ENCODE measurements around the gene FMNL1. TPM values are rescaled to one million over a fixed set of nuclear protein-coding genes. Genes with fewer than 3 reads are reported as not detected.

The FMNL1 gene
- total and polyA plus RNA-seq, 12 donors, result 0.72 to 31.9 (median 13.8) TPM

GRCh38 chr17:45246338-45246737, 24.7 kb downstream of the FMNL1 start:
- H3K27ac ChIP-seq, result no peak overlapping the region
- no peak for TF ChIP-seq POLR2A (IDR thresholded peaks at IDR 0.05)
- TF ChIP-seq, protein P1, sequence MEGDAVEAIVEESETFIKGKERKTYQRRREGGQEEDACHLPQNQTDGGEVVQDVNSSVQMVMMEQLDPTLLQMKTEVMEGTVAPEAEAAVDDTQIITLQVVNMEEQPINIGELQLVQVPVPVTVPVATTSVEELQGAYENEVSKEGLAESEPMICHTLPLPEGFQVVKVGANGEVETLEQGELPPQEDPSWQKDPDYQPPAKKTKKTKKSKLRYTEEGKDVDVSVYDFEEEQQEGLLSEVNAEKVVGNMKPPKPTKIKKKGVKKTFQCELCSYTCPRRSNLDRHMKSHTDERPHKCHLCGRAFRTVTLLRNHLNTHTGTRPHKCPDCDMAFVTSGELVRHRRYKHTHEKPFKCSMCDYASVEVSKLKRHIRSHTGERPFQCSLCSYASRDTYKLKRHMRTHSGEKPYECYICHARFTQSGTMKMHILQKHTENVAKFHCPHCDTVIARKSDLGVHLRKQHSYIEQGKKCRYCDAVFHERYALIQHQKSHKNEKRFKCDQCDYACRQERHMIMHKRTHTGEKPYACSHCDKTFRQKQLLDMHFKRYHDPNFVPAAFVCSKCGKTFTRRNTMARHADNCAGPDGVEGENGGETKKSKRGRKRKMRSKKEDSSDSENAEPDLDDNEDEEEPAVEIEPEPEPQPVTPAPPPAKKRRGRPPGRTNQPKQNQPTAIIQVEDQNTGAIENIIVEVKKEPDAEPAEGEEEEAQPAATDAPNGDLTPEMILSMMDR (IDR thresholded peaks at IDR 0.05), result no peak
- peaks cover 17 to 19% of the 10 kb centered on the region in 2 donors for H3K4me1 ChIP-seq (replicated peaks in 1 of 2)
- intact Hi-C loops (cut with DNase I), result no loop called here
- H3K36me3 ChIP-seq (replicated peaks in 1 of 2), result no peaks in the 10 kb centered on the region
- no peak overlapping the region for H3K4me3 ChIP-seq
- WGBS, 4 donors, result 55 to 70% (median 59%) methylated on average over 8 of the region's 8 CpGs
- H3K27me3 ChIP-seq, result no peaks in the 10 kb centered on the region
- DNase-seq, result no peak
- H3K9me3 ChIP-seq (replicated peaks in 1 of 3), result no peaks in the 10 kb centered on the region

- no peaks in the 10 kb centered on the region for H3K27me3 ChIP-seq
- peak overlapping the region in 2 of 4 donors; percentile 33 to 56 for H3K4me3 ChIP-seq
- H3K9me3 ChIP-seq (replicated peaks in 1 of 3), result no peaks in the 10 kb centered on the region
- 0 to 12% (median 6%) methylated on average over 3 to 33 of the region's 33 CpGs for WGBS, 4 donors
- TF ChIP-seq, protein P1 (IDR thresholded peaks at IDR 0.05), result peak; percentile 21 to 50 (median 30)
- no peak for TF ChIP-seq POLR2A (IDR thresholded peaks at IDR 0.05)
- no peaks in the 10 kb centered on the region for H3K36me3 ChIP-seq (replicated peaks in 1 of 2)
- intact Hi-C loops (cut with DNase I), result no loop called here
- H3K27ac ChIP-seq, result peak overlapping the region in 2 of 5 donors; percentile 68
- peak in 3 of 7 donors; percentile 34 to 65 (median 41) for DNase-seq
- peaks cover 15 to 17% of the 10 kb centered on the region in 2 donors for H3K4me1 ChIP-seq (replicated peaks in 1 of 2)
These were observed 25.3 kb downstream of the FMNL1 start for GRCh38 chr17:45246861-45247428.

GRCh38 chr17:45247429-45248131, 25.9 kb downstream of the FMNL1 start:
- Histone ChIP-seq H3K9me3 (replicated peaks in 1 of 3) (no peaks in the 10 kb centered on the region), H3K4me3 (peak overlapping the region in 3 of 4 donors; percentile 33 to 56 (median 33)), H3K36me3 (replicated peaks in 1 of 2) (no peaks in the 10 kb centered on the region), H3K27ac (peak overlapping the region in 3 of 5 donors; percentile 52 to 68 (median 68)), H3K4me1 (replicated peaks in 1 of 2) (peaks cover 15 to 17% of the 10 kb centered on the region in 2 donors), H3K27me3 (no peaks in the 10 kb centered on the region)
- 1 to 6% (median 3%) methylated on average over 14 to 61 of the region's 61 CpGs for WGBS, 4 donors
- TF ChIP-seq, protein P1 (IDR thresholded peaks at IDR 0.05), result no peak
- peak in 1 of 2 donors; percentile 66 for TF ChIP-seq POLR2A (IDR thresholded peaks at IDR 0.05)
- peak; percentile 89 to 96 (median 93) for DNase-seq
- intact Hi-C loops (cut with DNase I), result no loop called here

- 18 to 53% (median 35%) methylated on average over 6 to 39 of the region's 39 CpGs for WGBS, 4 donors
These were observed 26.7 kb downstream of the FMNL1 start for GRCh38 chr17:45248132-45248957.

More at GRCh38 chr17:45248132-45248957, 26.7 kb downstream of the FMNL1 start:
- H3K4me3 ChIP-seq, result peak overlapping the region in 2 of 4 donors; percentile 33 to 56
- H3K27ac ChIP-seq, result peak overlapping the region in 3 of 5 donors; percentile 52 to 68 (median 68)
- no peaks in the 10 kb centered on the region for H3K9me3 ChIP-seq (replicated peaks in 1 of 3)
- DNase-seq, result peak in 3 of 7 donors; percentile 33 to 66 (median 38)
- peaks cover 15 to 17% of the 10 kb centered on the region in 2 donors for H3K4me1 ChIP-seq (replicated peaks in 1 of 2)
- H3K36me3 ChIP-seq (replicated peaks in 1 of 2), result no peaks in the 10 kb centered on the region
- H3K27me3 ChIP-seq, result no peaks in the 10 kb centered on the region
- intact Hi-C loops (cut with DNase I), result no loop called here
- TF ChIP-seq POLR2A (IDR thresholded peaks at IDR 0.05), result no peak
- TF ChIP-seq, protein P1 (IDR thresholded peaks at IDR 0.05), result no peak

All from adrenal gland (tissue), 12 donors.